NCI-H146 treated with DMSO at 0.1 percent for 48 hours (cell line): ENCODE results near the gene STAC.

Experiments used
- DNase-seq: peaks from one replicate; lab custom pipeline; 2025; ENCODE audit not compliant: unreplicated experiment; lab: John Stamatoyannopoulos, UW

Gene STAC, protein sequence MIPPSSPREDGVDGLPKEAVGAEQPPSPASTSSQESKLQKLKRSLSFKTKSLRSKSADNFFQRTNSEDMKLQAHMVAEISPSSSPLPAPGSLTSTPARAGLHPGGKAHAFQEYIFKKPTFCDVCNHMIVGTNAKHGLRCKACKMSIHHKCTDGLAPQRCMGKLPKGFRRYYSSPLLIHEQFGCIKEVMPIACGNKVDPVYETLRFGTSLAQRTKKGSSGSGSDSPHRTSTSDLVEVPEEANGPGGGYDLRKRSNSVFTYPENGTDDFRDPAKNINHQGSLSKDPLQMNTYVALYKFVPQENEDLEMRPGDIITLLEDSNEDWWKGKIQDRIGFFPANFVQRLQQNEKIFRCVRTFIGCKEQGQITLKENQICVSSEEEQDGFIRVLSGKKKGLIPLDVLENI

DNA sequence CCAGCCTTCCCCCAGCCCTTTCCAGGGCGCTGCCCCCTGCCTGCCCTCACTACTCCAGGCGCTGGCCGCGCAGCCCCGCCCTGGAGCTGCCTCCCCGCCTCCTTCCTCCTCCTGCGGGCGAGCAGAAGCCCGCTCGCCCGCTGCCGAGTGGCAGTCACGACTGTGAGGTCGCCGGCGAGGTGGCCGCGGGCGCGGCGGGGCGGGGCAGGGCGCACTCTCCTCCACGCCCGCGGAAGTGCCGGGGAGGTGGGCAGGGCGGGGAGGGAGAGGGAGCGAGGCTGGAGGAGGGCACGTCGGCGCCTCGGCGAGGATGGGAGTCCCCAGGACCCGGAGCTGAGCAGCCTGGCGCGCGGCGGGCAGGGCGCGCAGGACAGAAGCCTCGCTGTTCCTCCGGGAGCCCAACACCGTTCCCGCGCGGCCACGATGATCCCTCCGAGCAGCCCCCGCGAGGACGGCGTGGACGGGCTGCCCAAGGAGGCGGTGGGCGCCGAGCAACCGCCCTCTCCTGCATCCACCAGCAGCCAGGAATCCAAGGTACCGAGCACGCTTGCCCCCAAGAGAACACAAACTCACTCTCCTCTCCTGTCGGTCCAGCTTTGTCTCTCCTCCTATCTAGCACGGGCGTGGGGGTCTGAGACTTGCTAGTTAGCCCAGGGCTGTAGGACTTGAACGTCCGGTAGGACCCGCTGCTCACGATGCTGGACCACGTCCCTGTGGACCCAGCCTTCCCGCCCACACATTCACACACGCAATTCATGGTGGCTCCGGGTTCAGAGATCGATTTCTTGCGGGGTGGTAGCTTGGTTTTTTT is at the start of gene STAC:
Gene STAC, plus strand, starts transcription at position 284 of the 811 bp plus-strand sequence. Its CDS starts 140 bp downstream, at position 424.
- no peak for DNase-seq

DNA sequence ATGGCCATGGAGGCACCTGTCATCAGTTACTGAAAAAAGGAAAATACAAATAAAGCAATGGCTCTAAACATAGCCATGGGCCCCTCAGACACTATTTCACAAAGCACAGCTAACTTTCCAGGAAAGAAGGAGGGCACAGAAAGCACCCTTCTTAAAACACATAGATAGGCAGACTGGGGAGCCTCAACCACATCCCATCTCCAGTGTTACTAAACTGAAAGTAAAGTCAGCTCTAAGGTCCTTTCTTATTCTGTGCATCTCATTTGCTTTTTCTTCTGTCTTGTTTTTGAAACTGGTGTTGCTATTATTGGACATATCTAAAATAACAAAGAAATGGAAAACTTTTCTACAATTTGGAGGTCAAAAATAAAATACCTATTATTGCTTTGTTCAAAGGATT is 48.2 kb upstream of the STAC start:
- DNase-seq: no peak

DNA sequence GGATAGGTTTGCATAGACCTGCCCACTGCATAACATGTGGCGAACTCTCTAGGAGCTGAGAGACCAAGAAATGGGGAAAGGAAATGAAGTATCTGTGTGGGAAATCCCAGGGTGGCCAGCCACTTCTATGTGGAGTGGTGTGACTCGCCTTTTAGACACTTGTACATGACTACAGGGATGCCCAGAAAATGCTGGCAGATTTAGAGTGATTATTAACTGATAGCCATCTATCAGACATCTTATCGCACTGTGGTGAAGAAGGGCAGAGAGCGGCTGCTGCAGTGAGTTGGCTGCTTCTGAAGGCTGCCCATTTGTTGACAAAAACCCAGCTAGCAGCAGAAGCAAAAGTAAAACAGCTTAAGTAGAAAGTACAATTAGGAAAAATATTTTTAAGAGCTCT is 18.1 kb upstream of the STAC start:
- DNase-seq: no peak

DNA sequence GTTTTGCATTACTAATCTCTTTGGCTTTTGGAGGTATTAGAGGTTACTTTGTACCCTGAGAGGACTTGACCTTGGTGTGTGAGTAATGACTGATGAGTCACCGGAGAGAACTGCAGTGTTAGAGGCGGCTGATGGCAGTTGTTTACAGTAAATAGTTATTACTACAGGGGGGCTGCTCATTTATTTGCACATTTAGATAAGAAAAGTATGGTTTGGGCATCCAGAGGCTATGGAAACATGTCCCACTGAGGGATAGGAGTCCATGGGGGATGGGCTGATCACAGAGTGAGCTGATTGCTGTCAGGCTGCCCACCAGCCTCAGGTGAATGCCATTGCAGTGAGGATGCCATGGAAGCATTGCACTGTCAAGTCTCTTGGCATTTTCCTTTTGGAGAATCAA is 17.3 kb upstream of the STAC start:
- DNase-seq: no peak

DNA sequence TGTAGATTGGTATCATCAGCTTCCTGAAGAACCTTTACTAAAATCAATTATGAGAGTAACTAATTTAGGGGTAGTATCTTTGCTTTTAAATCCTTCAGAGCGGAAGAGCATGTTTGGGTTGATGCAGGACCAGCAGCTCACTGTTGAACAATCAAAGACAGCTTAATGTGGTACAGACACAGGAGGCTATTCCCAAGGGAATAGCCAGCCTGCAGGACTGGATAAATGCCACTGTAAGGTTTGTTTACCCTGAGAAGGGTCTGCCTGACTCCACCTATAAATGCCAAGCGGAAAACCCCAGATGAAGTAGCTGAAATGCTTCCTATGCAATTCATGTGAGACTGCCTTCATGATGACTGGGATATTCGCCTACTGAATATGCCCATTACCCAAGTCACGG is 16.0 kb upstream of the STAC start:
- no peak for DNase-seq

DNA sequence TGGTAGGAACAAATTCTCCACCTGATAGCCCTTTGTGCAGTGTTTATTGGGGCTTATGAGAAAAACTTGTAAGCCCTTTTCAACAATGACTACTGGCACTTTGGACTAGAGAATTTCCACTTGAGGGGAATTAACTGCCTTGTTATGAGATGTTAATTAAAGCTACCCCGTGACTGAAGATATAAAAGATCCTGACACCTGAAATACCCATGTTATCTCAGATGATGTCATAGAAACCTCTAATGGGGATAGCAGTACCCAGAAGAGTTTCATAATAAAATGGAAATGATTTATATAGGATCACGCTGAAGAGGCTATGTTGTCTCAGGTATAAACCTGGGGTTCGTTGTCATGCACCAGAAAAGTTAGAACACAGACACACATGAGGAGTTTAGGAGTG is 14.5 kb upstream of the STAC start:
- DNase-seq: no peak

DNA sequence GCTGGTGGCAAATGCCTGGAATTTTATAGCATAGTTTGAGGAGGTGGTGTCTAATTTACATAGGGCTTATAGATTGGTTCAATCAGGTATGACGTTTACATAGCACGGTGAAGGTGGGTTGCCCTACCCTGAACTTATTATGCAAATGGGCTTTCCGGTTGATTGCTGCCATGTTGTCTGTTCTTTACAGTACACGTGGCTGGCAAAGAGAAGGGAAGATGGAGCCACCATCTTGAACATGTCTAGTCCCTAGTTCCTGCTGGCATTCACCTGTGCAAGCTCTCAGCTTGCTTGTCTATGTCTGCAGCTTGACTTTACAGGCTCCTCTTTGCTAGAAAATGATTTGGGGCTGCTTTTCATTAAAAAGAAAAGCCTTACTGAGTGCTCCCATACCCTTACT is 14.0 kb upstream of the STAC start:
- DNase-seq: no peak

DNA sequence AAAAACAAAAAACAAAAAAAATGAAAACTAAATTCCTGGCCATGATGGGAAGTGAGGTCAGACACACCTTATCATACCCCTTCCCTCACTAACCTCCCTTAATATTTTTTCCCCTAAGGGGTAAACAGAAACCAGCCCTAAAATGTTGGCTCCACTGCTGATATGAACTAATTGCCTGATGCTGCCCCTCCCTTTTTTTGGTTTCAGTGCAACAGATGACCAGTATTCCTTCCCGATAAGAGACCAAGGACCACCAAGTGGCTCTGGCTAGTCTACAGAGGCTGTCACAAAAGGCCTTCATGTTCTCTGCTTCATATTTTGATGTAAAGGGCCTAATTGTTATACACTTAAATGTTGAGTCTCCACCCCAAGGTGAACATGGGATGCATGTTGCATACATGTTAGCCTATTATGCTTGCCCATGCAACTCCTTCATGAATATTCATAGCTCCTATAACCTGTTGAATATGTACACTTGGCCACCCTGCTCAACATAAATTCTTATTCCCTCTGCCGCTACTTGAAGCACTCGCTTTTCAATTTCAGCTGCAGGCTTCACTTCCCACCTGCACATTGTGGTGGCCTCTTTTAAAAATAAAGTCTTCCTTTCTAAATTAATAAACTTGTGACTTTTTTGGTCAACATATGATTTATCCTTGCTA is 12.3 kb upstream of the STAC start:
- DNase-seq: no peak

DNA sequence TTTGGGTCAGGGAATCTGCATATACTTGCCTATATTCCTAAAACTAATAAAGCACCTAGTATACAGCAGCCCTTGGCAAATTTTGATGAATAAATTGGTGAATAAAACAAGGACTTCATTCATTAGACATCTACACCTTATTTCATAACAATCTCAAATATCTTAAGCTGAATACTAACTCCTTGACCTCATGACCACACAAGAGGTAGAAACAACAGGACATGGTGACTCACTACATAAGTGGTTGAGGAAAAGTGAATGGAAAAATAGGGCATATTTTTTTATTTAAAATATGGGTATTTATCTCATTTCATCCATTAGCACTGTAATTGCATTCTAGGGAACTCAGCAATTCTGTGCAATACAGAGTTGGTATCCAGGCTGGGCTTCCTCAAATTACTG is 7.8 kb upstream of the STAC start:
- no peak for DNase-seq

DNA sequence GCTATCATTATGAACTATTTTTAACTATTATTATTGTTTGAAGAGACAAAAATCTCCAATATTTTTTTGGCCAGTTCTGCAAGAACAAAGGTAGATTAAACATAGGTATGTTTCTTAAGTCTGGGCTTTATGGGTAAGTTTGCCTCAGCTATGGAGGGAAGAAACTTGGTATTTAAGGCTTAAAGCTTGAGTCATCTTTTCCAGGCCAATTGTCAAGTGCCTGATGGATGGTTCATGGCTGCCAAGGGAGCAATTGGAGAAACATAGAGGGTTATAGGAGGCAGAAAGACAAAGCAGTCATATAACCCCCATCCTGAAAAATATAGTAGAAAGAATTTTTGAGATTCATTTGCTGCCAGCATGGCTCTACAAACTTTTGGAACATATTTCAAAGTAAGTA is 7.2 kb upstream of the STAC start:
- no peak for DNase-seq

DNA sequence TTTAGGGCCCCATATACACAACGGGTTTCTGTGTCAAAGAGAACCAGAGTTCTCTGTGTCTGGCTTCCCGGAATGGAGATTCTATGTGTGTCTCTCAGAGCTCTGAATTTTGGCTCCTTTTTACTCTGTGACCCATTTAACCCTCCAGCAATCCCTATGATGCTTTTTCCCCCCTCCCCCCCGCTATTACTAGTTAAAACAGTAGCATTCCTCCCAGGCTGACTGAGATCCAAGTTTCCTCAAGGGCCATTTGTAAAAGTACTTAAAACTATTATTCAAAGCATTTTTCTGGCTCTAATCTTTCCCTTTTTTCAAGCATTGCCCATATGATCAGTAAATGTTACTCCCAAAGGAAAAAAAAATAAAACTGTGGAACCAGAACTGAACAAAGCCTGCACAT is 6.6 kb upstream of the STAC start:
- DNase-seq: no peak

DNA sequence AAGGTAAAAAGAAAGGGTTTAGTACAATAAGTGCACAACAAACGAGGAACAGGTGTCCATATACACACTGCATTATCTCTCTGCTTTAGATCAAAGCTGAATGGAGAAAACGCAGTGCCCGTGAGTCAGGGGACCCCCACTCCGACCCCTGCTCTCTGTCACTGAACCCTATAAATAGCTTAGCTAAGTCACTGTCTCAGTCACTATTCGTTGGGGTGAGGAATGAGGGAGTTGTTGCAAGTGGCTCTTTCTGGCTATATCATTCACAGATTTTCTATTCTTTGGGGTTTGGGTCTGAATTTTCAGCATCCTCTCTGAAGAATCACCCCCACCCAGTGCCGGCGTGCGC is 458 bp upstream of the STAC start:
- DNase-seq: no peak

DNA sequence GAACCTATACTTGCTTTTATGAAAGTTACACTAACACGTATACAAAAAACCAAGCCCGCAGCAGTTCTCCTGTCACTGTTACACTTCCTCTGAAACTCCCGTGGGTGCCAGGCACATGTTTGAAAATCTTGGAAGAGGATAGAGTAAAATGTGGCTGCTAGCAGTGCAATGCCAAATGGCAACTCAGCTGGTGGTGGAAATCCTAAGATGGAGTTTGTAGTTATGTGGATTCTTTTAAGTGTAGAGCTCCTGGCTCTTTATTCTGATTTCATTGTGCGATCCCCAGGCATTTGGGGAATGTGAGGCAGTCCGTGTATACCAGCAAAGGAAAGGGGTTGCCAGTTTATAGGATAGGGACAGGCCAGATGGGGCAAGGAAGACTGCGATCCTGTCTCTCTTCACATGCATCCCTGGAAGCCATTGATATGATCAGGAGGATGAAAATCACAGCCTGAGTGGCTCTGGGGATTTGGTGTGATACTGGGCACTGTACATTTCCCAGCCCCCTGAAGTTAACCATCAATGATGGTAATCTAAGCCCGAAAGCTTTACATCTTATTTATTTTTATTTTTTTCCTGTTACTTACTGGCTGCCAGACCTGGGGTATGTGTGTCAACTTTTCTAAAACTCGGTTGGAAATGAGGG is 1.1 kb downstream of the STAC start:
- no peak for DNase-seq

DNA sequence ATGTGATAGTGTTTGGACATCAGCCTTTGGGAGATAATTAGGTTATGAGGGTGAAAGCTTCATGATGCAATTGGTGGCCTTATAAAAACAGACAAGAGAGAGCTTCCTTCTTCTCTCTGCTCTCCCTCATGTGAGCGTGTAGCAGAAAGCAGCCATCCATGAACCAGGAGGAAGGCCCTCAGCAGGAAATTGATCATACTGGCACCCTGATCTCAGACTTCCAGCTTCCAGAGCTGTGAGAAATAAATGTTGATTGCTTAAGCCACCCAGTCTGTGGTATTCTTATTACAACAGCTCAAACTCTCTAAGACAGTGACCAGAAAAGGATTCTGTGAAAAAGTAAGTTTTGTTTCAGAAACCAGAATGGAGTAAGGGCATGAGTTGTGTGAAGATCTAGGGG is 13.3 kb downstream of the STAC start:
- DNase-seq: no peak

DNA sequence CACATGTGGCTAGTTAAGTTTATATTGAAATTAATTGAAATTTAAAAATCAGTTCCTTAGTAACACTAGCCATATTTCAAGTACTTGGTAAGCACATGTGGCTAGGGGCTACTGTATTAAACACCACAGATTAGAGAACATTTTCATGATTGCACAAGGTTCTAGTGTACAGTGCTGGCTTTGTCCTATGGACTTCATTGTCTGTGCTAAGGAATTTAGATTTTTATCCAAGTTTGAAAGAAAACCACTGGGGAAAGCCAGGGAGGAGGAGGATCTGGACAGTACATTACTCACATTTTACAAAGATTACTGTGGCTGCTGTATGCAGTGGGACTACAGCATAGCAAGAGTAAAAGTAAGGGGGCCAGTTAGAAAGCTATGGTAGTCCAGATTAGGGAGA is 13.9 kb downstream of the STAC start:
- DNase-seq: no peak

DNA sequence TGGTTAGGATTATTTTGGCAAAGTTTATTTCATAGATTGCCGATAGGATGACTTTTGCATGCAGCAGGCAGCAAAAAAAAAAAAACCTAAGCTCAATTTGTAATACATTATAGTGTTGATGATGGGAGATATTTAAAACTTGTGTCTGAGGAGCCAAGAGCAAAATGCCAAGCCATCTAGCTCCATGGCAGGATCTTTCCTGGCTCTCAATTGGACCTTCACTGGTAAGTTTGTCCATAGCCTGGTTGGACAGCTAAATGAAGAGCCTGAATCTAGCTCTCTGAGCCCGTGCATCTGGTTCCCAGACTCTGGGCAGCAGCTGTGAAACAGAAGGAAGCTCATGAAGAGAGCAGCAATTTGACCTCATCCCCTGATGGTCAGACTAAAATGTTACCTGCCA is 17.5 kb downstream of the STAC start:
- DNase-seq: no peak

DNA sequence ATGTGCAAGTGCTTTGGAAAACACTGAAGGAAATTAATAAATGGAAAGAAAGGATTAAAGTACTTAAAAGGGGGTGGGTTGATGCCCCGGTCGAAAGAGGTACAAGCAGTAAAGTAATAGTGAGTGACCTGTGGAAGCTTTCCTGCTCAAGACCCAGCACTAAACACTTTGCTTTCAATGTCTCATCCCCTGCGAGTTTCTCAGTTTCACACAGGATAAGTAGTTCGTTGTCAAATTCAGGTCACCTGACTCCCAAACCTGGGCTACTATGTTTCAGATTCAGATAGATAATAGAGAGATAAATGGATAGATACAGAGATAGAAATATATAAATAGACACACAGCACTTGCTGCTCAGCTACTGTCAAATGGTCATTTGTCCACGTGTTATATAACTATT is 19.6 kb downstream of the STAC start:
- DNase-seq: no peak

DNA sequence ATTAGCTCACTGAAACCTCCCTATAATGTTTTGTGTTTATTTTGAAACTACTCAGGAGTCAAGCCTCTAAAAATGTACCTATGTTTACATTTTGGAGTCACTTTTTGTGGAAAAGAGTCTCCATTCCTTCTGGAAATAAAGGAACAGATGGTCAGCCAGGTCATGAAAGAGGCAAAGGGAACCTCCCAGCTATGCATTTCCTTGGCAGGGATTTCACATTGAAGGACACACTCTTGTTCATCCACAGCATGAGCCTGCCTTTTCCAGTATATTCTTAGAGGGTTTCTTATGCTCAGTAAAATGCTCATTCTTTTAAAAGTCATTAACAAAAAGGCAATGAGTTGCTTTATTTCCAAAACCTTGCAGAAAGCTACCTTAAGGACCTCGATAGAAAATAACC is 20.8 kb downstream of the STAC start:
- DNase-seq: no peak

DNA sequence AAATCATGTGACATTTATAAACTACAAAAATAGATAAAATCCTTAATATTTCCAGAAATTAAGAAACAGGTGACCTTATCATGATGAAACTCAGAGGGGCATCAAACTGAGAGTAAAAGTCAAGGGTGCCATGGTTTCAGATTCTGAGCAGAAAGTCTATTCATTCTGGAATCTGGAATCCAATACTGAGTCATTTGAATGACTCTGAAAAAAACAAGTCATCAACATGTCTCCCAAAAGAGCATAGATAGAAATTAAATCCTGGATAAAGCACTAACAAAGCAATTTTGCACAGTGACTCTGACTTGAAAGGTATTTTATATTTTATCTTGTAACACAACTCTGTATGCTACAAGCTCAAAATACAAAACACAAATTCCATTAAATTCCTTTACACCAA is 23.4 kb downstream of the STAC start:
- no peak for DNase-seq

DNA sequence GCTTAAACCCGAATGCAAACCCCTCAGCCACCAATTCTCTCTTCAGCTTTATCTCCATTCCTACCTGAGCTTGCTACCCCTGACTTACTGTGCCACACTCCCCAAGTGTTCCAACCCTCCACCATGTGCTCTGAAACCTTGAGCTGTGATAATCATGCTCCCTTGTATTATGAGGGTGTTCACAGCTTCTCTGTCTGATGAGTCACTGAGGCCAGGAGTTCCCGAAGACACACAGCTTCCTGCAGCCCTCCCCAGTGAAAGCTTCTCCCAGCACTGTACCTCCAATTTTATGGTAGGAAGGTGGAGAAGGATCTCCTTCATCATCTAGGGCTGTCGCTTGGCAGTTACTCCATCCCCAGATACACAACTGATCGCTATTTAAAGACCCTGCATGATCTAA is 24.9 kb downstream of the STAC start:
- no peak for DNase-seq

DNA sequence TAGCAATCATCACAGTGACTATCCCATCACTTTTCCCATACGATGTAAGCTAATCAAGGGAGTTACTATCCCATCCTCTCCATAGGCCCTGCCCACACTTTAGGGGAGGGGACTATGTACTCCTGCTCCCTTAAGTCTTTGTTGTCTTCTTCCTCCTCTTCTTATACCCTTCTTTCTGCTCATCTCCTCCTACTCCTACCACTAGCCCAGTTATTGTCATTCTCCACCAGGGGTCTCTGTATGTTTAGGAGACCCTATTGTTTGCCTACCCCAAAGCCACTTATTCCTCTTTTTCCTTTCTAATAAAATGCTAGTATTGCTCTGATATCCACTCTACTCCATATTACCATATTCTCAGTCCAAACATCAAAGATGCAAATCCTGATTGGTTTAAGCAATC is 27.8 kb downstream of the STAC start:
- DNase-seq: no peak

DNA sequence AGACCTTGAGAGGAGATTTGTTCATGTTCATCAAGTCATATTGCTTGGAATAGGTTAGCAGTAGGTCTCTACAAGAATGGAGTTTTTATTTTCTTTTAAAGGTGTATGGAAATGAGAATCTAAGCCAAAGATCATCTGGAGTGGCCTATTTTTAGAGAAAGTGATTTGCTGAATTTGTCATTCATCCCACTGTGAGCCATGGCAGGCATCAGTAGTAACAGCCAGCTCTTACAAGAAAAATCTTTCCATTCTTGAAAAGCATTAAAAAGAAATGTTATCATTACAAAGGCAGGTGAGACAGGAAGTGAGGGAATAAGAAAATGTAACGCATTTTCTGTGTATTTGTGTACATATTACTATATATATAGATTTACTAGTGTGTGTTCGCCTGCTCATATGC is 29.6 kb downstream of the STAC start:
- no peak for DNase-seq
